ENCODE results near the gene NAA16. TPM values are rescaled to one million over a fixed set of nuclear protein-coding genes. Genes with fewer than 3 reads are reported as not detected.

Gene NAA16
- total and polyA plus RNA-seq, 9 of the 15 experiments (the other 6 are each of a cell fraction or from before 2014, with no cell fraction given) = 3.7 to 18.2 (median 12.0) TPM

DNA sequence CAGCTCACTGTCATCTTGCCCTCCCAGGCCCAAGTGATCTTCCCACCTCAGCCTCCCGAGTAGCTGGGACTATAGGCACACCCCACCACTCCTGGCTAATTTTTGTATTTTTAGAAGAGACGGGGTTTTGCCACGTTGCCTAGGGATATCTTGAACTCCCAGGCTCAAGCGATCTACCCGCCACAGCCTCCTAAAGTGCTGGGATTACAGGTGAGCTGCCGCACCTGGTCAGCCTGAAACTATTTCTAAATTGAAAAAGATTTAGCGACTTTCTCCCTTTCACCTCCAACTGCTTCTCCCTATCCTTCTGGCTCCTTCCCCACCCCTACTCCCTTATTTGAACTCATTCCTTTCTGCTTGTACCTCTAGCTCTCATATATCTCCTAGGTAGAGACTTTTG lies 19.8 kb upstream of the NAA16 start (continued):
- TF ChIP-seq, protein P1, sequence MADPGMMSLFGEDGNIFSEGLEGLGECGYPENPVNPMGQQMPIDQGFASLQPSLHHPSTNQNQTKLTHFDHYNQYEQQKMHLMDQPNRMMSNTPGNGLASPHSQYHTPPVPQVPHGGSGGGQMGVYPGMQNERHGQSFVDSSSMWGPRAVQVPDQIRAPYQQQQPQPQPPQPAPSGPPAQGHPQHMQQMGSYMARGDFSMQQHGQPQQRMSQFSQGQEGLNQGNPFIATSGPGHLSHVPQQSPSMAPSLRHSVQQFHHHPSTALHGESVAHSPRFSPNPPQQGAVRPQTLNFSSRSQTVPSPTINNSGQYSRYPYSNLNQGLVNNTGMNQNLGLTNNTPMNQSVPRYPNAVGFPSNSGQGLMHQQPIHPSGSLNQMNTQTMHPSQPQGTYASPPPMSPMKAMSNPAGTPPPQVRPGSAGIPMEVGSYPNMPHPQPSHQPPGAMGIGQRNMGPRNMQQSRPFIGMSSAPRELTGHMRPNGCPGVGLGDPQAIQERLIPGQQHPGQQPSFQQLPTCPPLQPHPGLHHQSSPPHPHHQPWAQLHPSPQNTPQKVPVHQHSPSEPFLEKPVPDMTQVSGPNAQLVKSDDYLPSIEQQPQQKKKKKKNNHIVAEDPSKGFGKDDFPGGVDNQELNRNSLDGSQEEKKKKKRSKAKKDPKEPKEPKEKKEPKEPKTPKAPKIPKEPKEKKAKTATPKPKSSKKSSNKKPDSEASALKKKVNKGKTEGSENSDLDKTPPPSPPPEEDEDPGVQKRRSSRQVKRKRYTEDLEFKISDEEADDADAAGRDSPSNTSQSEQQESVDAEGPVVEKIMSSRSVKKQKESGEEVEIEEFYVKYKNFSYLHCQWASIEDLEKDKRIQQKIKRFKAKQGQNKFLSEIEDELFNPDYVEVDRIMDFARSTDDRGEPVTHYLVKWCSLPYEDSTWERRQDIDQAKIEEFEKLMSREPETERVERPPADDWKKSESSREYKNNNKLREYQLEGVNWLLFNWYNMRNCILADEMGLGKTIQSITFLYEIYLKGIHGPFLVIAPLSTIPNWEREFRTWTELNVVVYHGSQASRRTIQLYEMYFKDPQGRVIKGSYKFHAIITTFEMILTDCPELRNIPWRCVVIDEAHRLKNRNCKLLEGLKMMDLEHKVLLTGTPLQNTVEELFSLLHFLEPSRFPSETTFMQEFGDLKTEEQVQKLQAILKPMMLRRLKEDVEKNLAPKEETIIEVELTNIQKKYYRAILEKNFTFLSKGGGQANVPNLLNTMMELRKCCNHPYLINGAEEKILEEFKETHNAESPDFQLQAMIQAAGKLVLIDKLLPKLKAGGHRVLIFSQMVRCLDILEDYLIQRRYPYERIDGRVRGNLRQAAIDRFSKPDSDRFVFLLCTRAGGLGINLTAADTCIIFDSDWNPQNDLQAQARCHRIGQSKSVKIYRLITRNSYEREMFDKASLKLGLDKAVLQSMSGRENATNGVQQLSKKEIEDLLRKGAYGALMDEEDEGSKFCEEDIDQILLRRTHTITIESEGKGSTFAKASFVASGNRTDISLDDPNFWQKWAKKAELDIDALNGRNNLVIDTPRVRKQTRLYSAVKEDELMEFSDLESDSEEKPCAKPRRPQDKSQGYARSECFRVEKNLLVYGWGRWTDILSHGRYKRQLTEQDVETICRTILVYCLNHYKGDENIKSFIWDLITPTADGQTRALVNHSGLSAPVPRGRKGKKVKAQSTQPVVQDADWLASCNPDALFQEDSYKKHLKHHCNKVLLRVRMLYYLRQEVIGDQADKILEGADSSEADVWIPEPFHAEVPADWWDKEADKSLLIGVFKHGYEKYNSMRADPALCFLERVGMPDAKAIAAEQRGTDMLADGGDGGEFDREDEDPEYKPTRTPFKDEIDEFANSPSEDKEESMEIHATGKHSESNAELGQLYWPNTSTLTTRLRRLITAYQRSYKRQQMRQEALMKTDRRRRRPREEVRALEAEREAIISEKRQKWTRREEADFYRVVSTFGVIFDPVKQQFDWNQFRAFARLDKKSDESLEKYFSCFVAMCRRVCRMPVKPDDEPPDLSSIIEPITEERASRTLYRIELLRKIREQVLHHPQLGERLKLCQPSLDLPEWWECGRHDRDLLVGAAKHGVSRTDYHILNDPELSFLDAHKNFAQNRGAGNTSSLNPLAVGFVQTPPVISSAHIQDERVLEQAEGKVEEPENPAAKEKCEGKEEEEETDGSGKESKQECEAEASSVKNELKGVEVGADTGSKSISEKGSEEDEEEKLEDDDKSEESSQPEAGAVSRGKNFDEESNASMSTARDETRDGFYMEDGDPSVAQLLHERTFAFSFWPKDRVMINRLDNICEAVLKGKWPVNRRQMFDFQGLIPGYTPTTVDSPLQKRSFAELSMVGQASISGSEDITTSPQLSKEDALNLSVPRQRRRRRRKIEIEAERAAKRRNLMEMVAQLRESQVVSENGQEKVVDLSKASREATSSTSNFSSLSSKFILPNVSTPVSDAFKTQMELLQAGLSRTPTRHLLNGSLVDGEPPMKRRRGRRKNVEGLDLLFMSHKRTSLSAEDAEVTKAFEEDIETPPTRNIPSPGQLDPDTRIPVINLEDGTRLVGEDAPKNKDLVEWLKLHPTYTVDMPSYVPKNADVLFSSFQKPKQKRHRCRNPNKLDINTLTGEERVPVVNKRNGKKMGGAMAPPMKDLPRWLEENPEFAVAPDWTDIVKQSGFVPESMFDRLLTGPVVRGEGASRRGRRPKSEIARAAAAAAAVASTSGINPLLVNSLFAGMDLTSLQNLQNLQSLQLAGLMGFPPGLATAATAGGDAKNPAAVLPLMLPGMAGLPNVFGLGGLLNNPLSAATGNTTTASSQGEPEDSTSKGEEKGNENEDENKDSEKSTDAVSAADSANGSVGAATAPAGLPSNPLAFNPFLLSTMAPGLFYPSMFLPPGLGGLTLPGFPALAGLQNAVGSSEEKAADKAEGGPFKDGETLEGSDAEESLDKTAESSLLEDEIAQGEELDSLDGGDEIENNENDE (IDR thresholded peaks at IDR 0.05; ENCODE audit: low read depth, low read length) = no peak
- no peak for TF ChIP-seq L3MBTL2 (IDR thresholded peaks at IDR 0.05)
- no peak for TF ChIP-seq IFI16 (CRISPR knock-in tag; IDR thresholded peaks at IDR 0.05)
- TF ChIP-seq CTBP1 (IDR thresholded peaks at IDR 0.05; ENCODE audit: borderline replicate concordance) = no peak
- TF ChIP-seq ZNF146 (CRISPR knock-in tag; IDR thresholded peaks at IDR 0.05; ENCODE audit: unreplicated experiment) = no peak
